OCI-LY3 (cell line): ENCODE measurements around the gene CDCP2.

ENCODE experiments used
- CTCF ChIP-seq: fragments of 200-600, 300-600 bp; sonication (generic); IDR thresholded peaks from 2 replicates; pipeline ENCODE4 v1.5.1; 2014; ENCODE audit warnings: antibody characterized with exemption, low read length, low read depth
- EZH2phosphoT487 ChIP-seq: fragments of 200-600 bp; shearing (Covaris generic); IDR thresholded peaks from 2 replicates; pipeline ENCODE4 v1.6.1; 2018; ENCODE audit warnings: antibody characterized with exemption, mixed run types, low read depth

GRCh38 chr1:54151013-54151412, 1.8 kb downstream of the CDCP2 start:
- TF ChIP-seq CTCF (no peak), EZH2phosphoT487 (no peak)
